GM18868 (cell line): Measurements from ENCODE around the gene PIGK.
"Not testable (repeated sequence)": the region's sequence is repeated elsewhere in the genome, so short reads cannot be mapped to it uniquely, and the experiment has no call there.

Experiments
- ATAC-seq: cut with Tn5 transposase; IDR thresholded peaks from one replicate; pipeline ENCODE4 v1.9.1; 2021; ENCODE audit warnings: mild to moderate bottlenecking, moderate library complexity; ENCODE audit not compliant: unreplicated experiment

The PIGK gene

DNA sequence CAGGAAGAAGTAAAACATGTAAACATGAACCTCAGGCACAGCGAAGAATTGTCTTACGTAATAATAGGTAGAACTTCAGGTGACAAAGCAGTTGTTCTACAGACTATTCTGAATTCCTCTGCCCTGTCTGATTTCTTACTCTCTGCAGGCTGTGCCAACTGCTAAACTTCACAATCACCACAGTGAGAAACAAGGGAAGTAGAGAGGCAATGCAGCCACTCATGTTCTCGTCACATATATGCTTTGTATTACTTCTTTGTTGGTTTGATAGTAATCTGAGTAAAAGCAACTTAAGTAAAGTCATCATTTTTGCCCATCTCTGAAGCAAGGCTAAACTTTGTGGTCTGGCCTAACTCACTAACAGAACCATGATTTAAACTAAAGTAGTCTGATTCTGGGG lies 21.9 kb downstream of the PIGK start:
- ATAC-seq, result no peak

DNA sequence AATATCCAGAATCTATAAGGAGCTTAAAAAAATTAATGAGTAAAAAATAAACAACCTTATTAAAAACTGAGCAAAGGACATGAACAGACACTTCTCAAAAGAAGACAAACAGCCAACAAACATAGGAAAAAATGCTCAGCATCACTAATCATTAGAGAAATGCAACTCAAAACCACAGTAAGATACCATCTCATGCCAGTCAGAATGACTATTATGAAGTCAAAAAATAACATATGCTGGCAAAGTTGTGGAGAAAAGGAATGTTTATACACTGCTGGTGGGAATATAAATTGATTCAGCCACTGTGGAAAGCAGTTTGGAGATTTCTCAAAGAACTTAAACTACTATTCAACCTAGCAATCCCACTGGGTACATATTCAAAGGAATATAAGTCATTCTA lies 25.3 kb downstream of the PIGK start:
- no peak for ATAC-seq

DNA sequence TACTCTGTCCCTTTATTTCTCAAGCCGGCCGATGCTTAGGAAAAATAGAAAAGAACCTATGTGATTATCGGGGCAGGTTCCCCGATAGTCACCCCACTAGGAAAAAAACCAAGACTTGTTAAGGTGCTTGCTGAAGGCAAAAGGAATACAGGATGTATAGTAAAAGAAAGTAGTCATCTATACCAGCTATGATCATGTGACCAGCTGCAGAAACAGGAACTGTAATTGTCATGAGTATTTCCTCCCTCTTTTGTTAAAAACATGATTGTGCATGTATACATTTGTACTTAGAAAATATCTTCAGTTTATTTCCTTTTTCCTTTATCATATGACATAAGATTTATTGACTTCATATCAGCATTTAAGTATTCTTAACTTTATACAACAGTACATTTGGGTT lies 30.5 kb downstream of the PIGK start:
- ATAC-seq, result no peak

DNA sequence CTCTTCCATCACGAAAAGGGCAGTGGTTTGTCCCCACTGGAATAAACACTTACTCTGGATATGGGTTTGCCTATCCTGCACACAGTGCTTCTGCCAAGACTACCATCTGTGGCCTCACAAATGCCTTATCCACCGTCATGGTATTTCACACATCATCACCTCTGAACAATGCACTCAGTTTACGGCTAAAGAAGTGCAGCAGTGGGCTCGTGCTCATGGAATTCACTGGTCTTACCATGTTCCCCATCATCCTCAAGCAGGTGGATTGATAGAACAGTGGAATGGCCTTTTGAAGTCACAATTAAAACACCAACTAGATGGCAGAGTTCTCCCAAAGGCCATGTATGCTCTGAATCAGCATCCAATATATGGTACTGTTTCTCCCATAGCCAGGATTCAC lies 32.3 kb downstream of the PIGK start:
- ATAC-seq, result not testable (repeated sequence)

DNA sequence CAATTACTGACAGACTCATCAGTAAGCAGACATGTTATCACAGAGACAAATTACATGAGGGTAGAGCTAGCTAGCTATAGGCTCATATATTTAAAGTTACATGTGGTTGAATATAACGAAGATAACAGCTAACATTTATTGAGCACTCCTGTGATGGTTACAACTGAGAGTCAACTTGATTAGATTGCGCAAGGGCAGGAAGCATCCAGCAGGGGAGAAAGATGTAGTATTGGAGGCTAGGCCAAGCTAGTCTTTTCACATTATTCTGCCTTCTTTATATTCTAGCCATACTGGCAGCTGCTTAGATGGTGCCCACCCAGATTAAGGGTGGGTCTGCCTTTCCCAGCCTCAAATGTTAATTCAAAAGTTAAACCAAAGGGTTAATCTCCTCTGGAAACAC lies 37.1 kb downstream of the PIGK start:
- no peak for ATAC-seq

DNA sequence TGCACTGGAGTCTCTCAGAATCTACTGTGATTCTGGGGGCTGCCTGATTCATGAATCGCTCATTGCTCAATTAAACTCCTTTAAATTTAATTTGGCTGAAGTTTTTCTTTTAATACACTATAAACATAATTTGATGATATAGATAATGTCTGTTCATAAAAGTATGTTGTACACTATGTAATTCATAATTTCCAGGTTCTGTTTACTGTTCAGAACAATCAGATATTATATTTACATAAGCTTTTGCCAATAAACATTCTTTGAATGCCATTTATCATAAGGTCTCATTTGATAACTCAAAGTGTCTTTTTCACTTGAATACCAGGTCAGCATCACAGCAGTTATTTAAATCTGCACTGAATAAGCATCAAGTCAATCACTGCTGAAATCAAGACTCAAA lies 39.6 kb downstream of the PIGK start:
- no peak for ATAC-seq

DNA sequence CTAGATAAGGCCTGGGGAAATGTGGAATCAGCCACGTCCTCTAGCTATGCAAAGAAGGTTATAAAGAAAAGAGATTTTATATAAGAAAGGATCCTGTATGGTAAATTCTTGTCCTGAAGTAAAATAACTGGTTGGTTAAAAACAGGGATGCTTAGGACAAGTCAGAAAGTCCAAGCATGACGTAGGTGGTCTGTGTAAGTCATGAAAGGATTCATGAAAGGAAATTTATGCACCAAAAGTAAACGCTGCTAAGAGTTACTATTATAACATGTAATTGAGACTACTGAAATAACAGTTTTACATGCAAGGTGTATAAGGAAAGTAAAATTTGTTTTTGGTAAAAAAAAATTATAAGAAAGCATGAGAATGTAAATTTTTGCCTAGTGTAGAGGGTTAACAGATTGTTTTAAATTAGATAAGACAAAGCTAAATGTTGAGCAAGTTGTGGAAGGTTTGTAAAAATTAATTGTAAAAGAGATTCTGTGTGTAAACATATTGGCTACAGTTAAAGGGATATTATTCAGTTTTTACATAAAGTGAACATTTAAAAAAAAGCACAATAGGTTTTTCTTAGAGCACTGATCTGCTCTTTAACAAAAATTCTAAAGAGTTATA lies 43.9 kb downstream of the PIGK start:
- no peak for ATAC-seq

DNA sequence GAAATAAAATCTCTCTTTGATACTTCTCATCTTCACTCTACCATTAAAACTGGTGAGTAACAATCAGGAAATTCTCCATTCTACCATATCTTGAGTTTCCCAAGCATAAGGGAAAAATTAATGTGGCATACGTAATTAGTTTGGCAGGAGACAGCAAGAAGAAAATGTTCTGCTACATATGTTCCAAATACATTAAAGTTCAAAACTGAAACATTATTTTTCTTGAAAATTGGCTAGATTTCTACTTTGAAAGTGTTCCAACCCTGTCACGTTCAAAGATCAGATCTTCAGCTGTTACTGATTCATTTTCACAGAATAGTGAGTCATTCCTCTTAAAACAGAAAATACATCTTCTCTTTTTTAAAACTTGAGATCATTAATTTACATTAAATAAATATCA lies 48.5 kb downstream of the PIGK start:
- no peak for ATAC-seq

DNA sequence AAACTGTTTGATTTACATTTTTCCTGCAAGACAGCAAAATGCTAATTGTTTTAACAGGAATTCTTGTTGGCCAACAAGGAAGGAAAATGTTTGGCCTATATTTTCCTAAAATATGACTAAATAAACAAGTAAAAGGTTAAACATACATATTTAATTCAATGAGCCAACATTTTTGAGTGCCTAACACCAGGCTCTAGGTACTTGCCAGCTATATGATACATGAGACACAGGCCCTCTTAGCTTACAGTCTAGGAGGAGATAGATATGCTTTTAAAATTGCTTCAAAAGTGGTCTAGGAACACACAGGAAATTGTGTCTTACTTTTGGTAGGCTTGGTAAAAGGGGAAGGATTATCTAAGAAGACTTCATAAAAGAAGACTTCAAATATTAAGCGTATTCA lies 50.9 kb downstream of the PIGK start:
- no peak for ATAC-seq

DNA sequence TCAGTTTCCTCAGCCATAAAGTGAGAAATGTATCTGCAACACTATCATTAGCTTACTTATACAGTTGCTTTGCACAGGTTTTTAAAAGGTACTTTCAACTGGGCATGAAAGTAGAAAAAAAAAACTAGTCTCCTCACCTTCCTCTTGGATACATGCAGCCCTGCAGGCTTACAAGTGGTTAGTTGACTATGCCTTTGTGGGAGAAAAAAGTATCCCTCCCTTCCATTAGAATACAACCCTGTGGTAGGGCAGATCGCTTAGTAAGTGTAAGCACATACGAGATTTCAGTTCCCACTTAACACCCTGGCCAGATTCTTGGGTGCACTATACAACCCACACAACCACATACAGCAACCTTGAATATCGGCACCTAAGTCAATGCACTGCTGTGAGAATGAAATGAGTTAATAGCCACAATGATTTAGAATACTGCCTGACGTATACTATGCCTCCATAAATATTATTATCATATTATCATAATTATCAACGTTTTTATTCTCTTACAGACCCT lies 54.7 kb downstream of the PIGK start:
- ATAC-seq, result no peak

DNA sequence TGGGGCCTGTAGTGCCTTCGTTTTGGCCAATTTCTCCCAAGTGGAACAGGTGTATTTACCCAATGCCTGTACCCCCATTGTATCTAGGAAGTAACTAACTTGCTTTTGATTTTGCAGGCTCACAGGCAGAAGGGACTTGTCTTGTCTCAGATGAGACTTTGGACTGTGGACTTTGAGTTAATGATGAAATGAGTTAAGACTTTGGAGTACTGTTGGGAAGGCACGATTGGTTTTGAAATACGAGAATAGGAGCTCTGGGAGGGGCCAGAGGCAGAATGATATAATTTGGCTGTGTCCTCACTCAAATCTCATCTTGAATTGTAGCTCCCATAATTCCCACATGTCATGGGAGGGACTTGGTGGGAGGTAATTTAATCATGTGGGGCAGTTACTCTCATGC lies 59.5 kb downstream of the PIGK start:
- ATAC-seq, result not testable (repeated sequence)

DNA sequence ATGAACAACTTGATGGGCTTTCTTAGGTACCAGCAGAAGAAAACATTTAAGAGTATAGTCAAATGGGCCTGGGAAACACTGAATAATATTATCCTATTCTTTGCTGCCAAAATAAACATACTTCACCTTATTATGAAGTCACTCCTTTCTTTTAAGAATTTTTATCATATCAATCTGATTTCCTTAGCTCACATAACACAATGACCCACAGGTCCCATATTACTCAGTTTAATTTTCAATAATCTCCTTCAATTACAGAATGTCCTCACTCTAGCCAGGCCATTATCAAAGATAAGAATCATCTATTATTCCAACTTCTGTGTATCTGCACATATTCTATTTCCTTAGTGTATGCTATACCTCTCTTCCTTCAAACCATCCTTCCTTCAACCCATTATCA lies 63.0 kb downstream of the PIGK start:
- no peak for ATAC-seq

DNA sequence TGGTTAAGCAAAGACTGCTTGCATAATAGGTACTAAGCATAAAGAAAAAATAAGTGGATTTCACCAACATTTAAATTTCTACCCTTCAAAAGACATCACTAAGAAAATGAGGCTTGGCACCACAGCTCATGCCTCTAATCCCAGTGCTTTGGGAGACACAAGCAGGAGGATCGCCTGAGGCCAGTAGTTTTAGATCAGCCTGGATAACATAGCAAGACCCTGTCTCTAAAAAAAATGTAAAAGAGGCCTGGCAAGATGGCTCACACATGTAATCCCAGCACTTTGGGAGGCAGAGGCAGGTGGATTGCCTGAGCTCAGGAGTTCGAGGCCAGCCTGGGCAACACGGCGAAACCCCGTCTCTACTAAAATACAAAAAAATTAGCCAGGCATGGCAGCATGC lies 73.0 kb downstream of the PIGK start:
- no peak for ATAC-seq

DNA sequence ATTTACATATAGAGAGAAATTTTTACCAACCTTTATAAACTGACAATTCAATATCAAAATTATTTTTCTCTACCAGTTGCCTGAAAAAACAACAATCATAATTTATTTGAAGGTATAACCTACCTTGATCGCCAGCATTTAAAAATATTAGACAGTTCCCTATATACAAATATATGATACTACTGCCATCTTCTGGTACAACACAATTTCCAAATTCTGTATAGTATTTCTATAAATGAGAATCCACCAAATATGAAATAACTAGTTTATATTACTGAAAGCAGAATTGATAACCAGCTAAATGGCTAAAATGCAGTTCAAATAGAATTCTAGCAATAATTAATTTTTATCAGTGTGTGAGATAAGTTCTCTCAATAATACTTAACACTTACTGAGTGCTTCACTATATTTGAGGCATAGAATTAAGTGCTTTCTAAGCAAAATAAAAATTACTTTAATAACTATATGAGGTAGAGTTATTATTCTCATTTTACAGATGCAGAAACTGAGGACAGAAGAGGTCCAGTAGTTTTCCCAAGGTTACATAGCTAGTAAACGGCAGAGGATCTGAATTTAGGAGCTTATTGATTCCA lies 75.6 kb downstream of the PIGK start:
- ATAC-seq, result no peak

DNA sequence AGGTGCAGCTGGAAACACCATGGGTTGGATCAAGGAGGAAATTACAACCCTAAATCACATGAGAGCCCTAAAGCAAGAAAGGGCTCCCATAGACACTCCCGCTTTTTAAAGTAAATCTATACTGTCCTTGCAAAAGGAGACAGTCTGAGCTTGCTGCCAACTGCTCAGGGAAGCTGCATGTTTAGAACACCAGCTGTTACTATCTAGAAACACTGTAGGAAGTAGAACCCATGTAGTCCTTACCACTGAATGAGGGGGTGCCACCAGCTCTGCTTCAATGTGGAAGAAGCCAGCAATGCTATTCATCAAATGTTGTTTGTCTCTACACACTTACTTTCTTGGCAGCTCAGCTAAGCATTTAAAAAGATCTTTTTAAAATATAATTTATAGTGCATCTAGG lies 79.8 kb downstream of the PIGK start:
- no peak for ATAC-seq

DNA sequence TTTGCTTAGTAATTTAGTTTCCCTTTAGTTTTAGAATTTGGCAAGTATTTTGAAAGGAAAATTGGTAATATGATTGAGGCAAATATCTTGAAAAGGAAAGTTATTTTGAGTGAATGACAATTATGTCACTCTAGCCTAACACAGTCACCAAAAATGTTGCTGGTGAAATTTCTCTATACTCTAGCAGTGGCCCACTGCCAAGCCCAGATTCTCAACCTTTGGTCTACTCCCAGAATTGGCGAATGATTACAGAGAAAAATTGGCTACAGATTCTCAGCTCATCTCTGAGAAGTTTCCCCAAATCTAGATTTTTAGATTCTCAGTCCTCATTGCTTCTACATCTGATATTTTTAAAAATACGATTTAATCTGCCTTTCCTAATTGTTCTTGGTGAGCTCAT lies 84.9 kb downstream of the PIGK start:
- ATAC-seq, result no peak

DNA sequence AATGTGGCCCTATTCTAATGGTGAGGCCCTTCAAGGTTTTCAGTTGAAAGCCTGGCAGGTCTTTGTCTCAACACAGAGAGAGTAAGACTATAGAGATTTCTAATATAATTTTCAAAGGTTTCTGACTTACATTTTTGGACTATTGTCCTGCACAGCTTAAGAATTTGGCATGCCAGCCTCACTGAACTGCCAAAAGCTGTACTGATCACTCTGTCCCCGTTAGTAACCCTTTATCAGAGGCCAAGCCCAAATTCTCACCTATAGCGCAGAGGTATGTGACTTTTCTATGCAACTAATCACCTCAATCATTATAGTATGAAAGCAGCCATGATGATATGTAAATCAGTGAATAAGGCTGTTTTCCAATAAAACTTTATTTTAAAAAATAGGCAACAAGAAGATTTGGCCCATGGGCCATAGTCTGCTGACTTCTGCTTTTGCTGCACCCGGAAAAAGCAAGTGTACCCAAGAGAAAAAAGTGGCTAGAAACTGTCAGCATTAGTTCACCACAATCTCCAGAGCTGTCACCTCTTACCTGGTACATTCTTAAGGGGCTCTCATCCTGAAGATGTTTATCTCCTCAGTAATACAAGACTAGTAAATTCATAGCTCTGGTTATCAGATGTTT lies 85.4 kb downstream of the PIGK start:
- ATAC-seq, result no peak

DNA sequence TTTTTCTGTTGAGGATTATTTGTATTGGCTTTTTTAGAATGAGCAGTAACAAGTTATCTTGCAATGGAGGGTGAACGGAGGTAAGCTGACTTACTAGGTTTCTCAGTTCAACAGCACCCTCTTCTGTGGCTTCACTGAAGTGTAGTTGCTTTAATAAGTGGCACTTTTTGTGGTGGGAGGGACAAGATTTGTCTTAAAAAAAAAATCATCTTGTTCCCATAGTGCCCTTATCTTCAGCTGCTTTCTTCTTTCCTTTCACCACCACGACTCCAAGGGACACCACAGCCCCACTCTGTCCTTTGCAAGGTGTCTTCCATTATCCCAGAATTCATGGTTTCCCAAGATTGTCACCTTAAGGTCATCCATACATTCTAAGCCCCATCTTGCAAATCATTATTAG lies 92.9 kb downstream of the PIGK start:
- ATAC-seq, result peak; percentile 99

DNA sequence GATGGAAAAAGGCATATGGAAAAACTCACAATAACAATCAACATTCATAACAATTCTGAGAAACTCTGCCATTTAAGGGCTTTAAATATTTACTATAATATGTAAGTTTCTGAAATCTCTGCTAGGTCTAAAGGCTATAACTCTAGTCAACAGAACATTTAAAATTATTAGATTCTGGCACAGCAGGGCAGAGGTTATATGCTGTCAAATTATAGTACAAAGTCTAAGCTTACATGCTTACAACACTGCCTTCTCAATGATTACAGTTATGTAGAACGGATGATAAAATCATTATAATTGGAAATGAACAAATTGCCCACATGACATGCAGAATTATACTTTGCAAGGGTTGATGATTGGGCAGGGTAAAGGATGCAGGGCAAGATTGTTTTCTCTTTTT lies 97.7 kb downstream of the PIGK start:
- no peak for ATAC-seq

DNA sequence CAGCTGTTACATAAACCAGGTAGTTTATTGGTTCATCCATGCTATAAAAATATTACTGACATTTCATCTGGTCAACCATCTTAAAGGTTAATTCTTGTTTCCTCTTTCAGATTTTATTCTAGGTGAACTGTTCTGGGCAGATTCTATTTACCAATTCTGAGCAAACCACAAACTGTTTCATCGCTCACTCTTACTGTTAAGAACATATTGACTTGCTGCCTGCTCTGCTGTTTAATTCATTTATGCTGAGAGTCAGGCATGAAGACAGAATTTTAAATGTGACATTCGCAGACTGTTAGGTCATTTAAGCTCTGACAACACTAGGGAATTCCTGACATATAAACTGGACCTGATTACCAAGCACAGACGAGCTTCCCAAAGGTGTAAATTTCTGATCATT lies 98.3 kb downstream of the PIGK start:
- no peak for ATAC-seq

DNA sequence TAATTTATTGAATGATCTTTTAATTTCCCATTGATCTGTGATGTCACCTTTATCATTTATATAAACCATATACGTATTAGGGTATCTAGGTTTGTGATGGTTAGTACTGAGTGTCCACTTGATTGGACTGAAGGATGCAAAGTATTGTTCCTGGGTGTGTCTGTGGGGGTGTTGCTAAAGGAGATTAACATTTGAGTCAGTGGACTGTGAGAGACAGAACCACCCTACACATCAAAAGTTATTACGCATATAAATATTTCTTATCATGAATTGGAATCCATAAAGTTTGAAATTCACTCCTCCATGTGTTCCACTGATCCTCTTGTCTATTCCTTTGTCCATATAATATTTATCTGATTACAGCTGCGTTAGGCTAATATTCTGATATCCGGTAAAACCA lies 100.5 kb downstream of the PIGK start:
- ATAC-seq, result no peak

DNA sequence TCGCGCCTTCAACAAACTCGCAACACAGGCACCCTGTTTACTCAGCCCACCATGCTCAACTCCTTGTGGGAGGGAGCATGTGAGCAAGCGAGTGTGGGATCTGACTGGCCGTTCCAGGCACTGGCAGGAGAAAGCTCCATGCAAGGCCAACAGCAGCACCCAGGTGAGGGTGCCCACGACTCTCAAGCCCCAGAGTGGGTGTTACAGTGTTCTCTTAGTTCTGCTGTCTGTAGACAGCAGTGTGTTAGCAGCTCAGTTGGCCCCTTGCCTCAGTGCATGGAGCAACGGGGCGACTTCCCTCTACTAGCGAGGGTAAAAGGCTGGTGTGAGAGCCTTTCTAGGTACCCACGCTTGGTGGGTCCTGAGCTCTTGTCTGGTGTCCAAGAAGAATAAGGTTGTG lies 114.6 kb downstream of the PIGK start:
- no peak for ATAC-seq

DNA sequence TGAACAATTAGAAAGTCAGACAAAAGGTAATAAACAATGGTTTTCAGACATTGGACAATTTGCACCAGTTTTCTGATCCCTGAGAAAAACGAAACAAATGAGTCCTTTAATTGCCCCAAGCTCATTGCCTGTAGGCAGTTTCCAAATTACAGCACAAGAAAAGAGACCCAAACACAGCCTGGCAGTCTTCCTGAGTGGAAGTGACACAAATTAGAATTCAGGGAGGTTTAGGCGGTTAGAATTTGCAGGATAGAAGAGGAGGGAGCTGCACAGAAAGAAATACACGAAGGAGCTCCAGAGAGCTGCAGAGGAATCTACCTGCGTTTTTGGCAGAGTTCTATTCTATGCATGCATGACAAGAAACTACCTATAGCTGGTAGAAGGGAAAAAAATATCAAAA lies 115.7 kb downstream of the PIGK start:
- no peak for ATAC-seq
